HG03520 (cell line): Measurements from ENCODE around the gene MED20.

ENCODE experiments used
- ATAC-seq: cut with Tn5 transposase; IDR thresholded peaks from one replicate; pipeline ENCODE4 v1.9.1; 2021; ENCODE audit warnings: mild to moderate bottlenecking, moderate library complexity; ENCODE audit not compliant: unreplicated experiment

MED20 gene

GRCh38 chr6:41858703-41859102 is 62.2 kb downstream of the MED20 start:
- no peak for ATAC-seq
